22Rv1 (cell line): ENCODE results near the gene TOGARAM1.
A peak's percentile ranks its signal among the peaks of the same experiment; 100 is the strongest.

Source experiments
- H3K27ac ChIP-seq: fragments of 450-650 bp; 2 replicates; pipeline ENCODE4 v1.5.1; 2017
- CTCF ChIP-seq: fragments of 450-650 bp; IDR thresholded peaks from 2 replicates; pipeline ENCODE4 v1.5.1; 2017; ENCODE audit warnings: mild to moderate bottlenecking
- ZFX ChIP-seq: fragments of 450-650 bp; IDR thresholded peaks from 2 replicates; pipeline ENCODE4 v1.6.1; 2017; ENCODE audit warnings: antibody characterized with exemption, borderline replicate concordance

Gene TOGARAM1

GRCh38 chr14:44981198-44981597, 19.2 kb downstream of the TOGARAM1 start:
- no peak overlapping the region for H3K27ac ChIP-seq
- no peak for TF ChIP-seq CTCF
- no peak for TF ChIP-seq ZFX

GRCh38 chr14:44982594-44982993, 20.6 kb downstream of the TOGARAM1 start:
- TF ChIP-seq CTCF (no peak), ZFX (no peak)
- H3K27ac ChIP-seq: no peak overlapping the region

- H3K27ac ChIP-seq: no peak overlapping the region
- TF ChIP-seq CTCF: no peak
- TF ChIP-seq ZFX: no peak
Observed at GRCh38 chr14:44988694-44989093, 26.7 kb downstream of the TOGARAM1 start.

GRCh38 chr14:44989497-44990440, 27.8 kb downstream of the TOGARAM1 start:
- TF ChIP-seq ZFX (no peak), CTCF (no peak)
- peak overlapping the region; percentile 17; the same call in 1 of the 2 replicates for H3K27ac ChIP-seq

- TF ChIP-seq ZFX: no peak
- no peak for TF ChIP-seq CTCF
- H3K27ac ChIP-seq: peak overlapping the region; percentile 17; the same call in 1 of the 2 replicates
Observed at GRCh38 chr14:44990533-44990932, 28.5 kb downstream of the TOGARAM1 start.

GRCh38 chr14:44995196-44995595, 33.2 kb downstream of the TOGARAM1 start:
- TF ChIP-seq ZFX: no peak
- no peak for TF ChIP-seq CTCF
- H3K27ac ChIP-seq: no peak overlapping the region

GRCh38 chr14:44995770-44996294, 33.8 kb downstream of the TOGARAM1 start:
- no peak for TF ChIP-seq CTCF
- H3K27ac ChIP-seq: no peak overlapping the region
